Ovary (tissue), 9 donors: ENCODE data around the gene VAPA. TPM values are rescaled to one million over a fixed set of nuclear protein-coding genes. Genes with fewer than 3 reads are reported as not detected.

Experiments
- DNase-seq, 5 donors: peaks; one replicate each; pipeline ENCODE4 v3.0.0-alpha.2; 2019 to 2020
- H3K27ac ChIP-seq, 2 donors: fragments of 200-600 bp; one replicate each; pipeline versions ENCODE4 v1.5.1 to v1.8.0; 2019 to 2022
- H3K27me3 ChIP-seq: fragments of 200-600 bp; one replicate; pipeline ENCODE4 v1.8.0; 2022
- H3K36me3 ChIP-seq: fragments of 200-600 bp; sonication (generic); one replicate; pipeline ENCODE4 v1.5.1; 2019
- H3K4me1 ChIP-seq: one replicate; pipeline ENCODE4 v1.8.1; 2013; ENCODE audit warnings: mild to moderate bottlenecking, moderate library complexity; ENCODE audit not compliant: insufficient read depth
- H3K4me3 ChIP-seq: fragments of 200-600 bp; sonication (generic); one replicate; pipeline ENCODE4 v1.5.1; 2017
- H3K9me3 ChIP-seq, 2 donors: fragments of 200-600 bp in 1 of 2; sonication (generic) in 1 of 2; one replicate each; pipeline versions ENCODE4 v1.5.1 to v1.8.1; 2013 to 2019; ENCODE audit warnings: mild to moderate bottlenecking in 1 of 2, moderate library complexity in 1 of 2
- CTCF ChIP-seq, 3 donors: fragments of 450-650 bp in 2 of 3; fragments of 200-600 bp in 1 of 3; IDR thresholded peaks; one replicate each; pipeline versions ENCODE4 v1.5.1 to v1.8.0; 2016 to 2022; ENCODE audit warnings: antibody characterized with exemption in 3 of 3, mild to moderate bottlenecking in 1 of 3
- EP300 ChIP-seq: sonication (generic); formaldehyde crosslinking; IDR thresholded peaks from one replicate; pipeline ENCODE4 v1.6.1; 2017; ENCODE audit warnings: antibody characterized with exemption
- POLR2A ChIP-seq: fragments of 450-650 bp; IDR thresholded peaks from one replicate; pipeline ENCODE4 v1.6.1; 2017; ENCODE audit warnings: antibody characterized with exemption, mild to moderate bottlenecking, moderate library complexity
- WGBS, 3 donors: extraction: QIAGEN DNeasy Blood & Tissue Kit in 1 of 3; methylation state at CpG; one replicate each; pipeline versions ENCODE4 v1.1.5 to v1.1.7; 2013 to 2017; 5-methylcytosine and 5-hydroxymethylcytosine counted together
- intact Hi-C, 4 donors: fragments of 100-400 bp; cut with DNase I; formaldehyde crosslinking; loops; one replicate each; pipeline versions ENCODE4 v1.11.0 to v1.15.1; 2022 to 2023
- polyA plus RNA-seq, 2 donors: library from polyadenylated mRNA; stranded (reverse); fragments of 200-250 nt in 1 of 2; fragments of 350-450 nt in 1 of 2; fragmentation: Illumina TruSeq in 1 of 2; extraction: RNeasy Lipid Tissue Mini Kit (QIAGEN cat#74804) in 1 of 2; gene quantifications; one replicate each; pipeline ENCODE4 v1.2.3, GENCODE V29; 2013 to 2014
- total RNA-seq, 7 donors: library from RNA; depleted of rRNA in 2 of 7; stranded (reverse); fragments of >200 nt in 2 of 7; fragmentation: NEBNext Ultra II Directional in 3 of 7; extraction: Animal tissue kit (Norgen Biotek cat#: 25700) in 3 of 7; gene quantifications; one replicate each; pipeline versions ENCODE4 v1.1.0 to v1.2.4, GENCODE V29; 2016 to 2023
- donor health status: DM: no; HTN: no; CAD: no; lungs with moderate emphysema.
- donor health status: DM: no; HTN: no; CAD: no.
- donor health status: Bipolar disorder and iron deficiency.
- donor health status: DM: yes; HTN: yes; CAD: no.
- donor health status: DM: no; HTN: no; CAD: no.
- donor health status: DM: yes; HTN: yes; CAD: no.

Gene VAPA
- total and polyA plus RNA-seq, 9 donors, result 164 to 369 (median 254) TPM

- H3K4me3 ChIP-seq, result peak overlapping the region; percentile 18
- no peaks in the 10 kb centered on the region for H3K36me3 ChIP-seq
- no peaks in the 10 kb centered on the region for H3K9me3 ChIP-seq
- peak in 4 of 5 donors; percentile 54 to 84 (median 72) for DNase-seq
- WGBS, 3 donors, result 2 to 6% (median 4%) methylated on average over 9 of the region's 9 CpGs
- intact Hi-C loops, result no loop called here
- peaks cover 3% of the 10 kb centered on the region for H3K4me1 ChIP-seq
- H3K27me3 ChIP-seq, result no peaks in the 10 kb centered on the region
- TF ChIP-seq CTCF (IDR thresholded peaks at IDR 0.05) (no peak), EP300 (peak; percentile 70), POLR2A (no peak)
- H3K27ac ChIP-seq, result peak overlapping the region in 1 of 2 donors; percentile 91
These were observed 36.8 kb upstream of the VAPA start for GRCh38 chr18:9876867-9877654.

GRCh38 chr18:9877655-9878014, 36.2 kb upstream of the VAPA start:
- H3K27ac ChIP-seq, result peak overlapping the region in 1 of 2 donors; percentile 91
- intact Hi-C loops, result no loop called here
- H3K4me1 ChIP-seq, result peaks cover 3% of the 10 kb centered on the region
- H3K36me3 ChIP-seq, result no peaks in the 10 kb centered on the region
- H3K27me3 ChIP-seq, result no peaks in the 10 kb centered on the region
- H3K4me3 ChIP-seq, result peak overlapping the region; percentile 18
- no peak for DNase-seq
- H3K9me3 ChIP-seq, result no peaks in the 10 kb centered on the region
- TF ChIP-seq EP300 (no peak), CTCF (IDR thresholded peaks at IDR 0.05) (no peak), POLR2A (no peak)

GRCh38 chr18:9878095-9878494, 35.7 kb upstream of the VAPA start:
- intact Hi-C loops, result no loop called here
- TF ChIP-seq POLR2A, result no peak
- no peak for TF ChIP-seq EP300
- no peak for TF ChIP-seq CTCF (IDR thresholded peaks at IDR 0.05)
- peak overlapping the region in 1 of 2 donors; percentile 91 for H3K27ac ChIP-seq

GRCh38 chr18:9878783-9879242, 35.0 kb upstream of the VAPA start:
- TF ChIP-seq POLR2A (no peak), CTCF (IDR thresholded peaks at IDR 0.05) (no peak), EP300 (no peak)
- no peak for DNase-seq
- intact Hi-C loops, result no loop called here
- Histone ChIP-seq H3K4me1 (peaks cover 3% of the 10 kb centered on the region), H3K4me3 (no peak overlapping the region), H3K9me3 (no peaks in the 10 kb centered on the region), H3K36me3 (no peaks in the 10 kb centered on the region), H3K27me3 (no peaks in the 10 kb centered on the region), H3K27ac (no peak overlapping the region)
- WGBS, 3 donors, result 97 to 98% (median 97%) methylated on average over 6 of the region's 6 CpGs

More at GRCh38 chr18:9878095-9878494, 35.7 kb upstream of the VAPA start:
- H3K4me3 ChIP-seq, result no peak overlapping the region
- DNase-seq, result no peak
- H3K27me3 ChIP-seq, result no peaks in the 10 kb centered on the region
- peaks cover 3% of the 10 kb centered on the region for H3K4me1 ChIP-seq
- no peaks in the 10 kb centered on the region for H3K36me3 ChIP-seq
- no peaks in the 10 kb centered on the region for H3K9me3 ChIP-seq
- 97 to 98% (median 97%) methylated on average over 1 of the region's 1 CpG for WGBS, 3 donors
